GDM1 (cell line): ENCODE results near the gene CHST6.
"Not testable (repeated sequence)": the region's sequence is repeated elsewhere in the genome, so short reads cannot be mapped to it uniquely, and the experiment has no call there.

Source experiments
- DNase-seq: peaks from one replicate; lab custom pipeline; 2025; lab: John Stamatoyannopoulos, UW

The CHST6 gene

GRCh38 chr16:75433732-75434413 is 61.4 kb downstream of the CHST6 start:
- peak; percentile 58 for DNase-seq

- DNase-seq = peak; percentile 71
Observed at GRCh38 chr16:75432828-75433731, 62.2 kb downstream of the CHST6 start, which contains the start of gene CFDP1. TSS of gene CFDP1 (minus strand) at chr16:75433503. CDS start at chr16:75433352, 151 bp downstream.

DNA sequence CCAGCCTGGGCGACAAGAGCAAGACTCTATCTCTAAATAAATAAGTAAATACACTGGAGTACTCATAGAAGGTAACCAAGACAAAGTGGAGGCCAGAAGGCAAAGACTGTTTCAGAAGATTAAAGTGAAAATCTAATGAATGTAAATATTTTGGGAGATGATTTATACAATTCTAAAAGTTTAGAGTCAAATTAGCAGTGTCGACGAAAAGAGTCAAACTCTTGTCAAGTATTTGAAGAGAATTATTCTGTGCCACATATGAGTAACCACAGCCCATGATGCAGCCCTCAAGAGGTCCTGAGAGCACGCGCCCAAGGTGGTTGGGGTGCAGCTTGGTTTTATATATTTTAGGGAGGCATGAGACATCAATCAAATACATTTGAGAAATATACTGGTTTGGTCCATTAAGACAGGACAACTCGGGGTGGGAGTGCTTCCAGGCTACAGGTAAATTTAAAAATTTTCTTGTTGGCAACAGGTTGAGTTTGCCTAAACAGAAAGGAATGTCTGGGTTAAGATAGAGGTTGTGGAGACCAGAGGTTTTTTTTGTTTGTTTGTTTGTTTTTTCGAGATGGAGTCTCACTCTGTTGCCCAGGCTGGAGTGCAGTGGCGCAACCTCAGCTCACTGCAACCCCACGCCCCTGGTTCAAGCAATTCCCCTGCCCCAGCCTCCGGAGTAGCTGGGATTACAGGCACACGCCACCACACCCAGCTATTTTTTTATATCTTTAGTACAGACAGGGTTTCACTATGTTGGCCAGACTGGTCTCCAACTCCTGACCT is 65.4 kb downstream of the CHST6 start:
- no peak for DNase-seq

DNA sequence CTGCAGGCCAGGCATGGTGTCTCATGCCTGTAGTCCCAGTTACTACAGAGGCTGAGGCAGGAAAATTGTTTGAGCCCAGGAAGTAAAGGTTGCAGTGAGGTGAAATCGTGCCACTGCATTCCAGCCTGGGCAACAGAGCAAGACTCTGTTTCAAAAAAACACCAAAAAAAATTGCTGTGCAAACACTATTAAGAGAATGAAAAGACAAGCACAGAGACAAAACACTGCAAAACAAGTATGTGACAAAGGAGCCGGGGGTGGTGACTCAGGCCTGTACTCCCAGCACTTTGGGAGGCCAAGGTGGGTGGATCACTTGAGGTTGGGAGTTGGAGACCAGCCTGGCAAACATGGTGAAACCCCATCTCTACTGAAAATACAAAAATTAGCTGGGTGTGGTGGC is 68.7 kb downstream of the CHST6 start:
- not testable (repeated sequence) for DNase-seq

DNA sequence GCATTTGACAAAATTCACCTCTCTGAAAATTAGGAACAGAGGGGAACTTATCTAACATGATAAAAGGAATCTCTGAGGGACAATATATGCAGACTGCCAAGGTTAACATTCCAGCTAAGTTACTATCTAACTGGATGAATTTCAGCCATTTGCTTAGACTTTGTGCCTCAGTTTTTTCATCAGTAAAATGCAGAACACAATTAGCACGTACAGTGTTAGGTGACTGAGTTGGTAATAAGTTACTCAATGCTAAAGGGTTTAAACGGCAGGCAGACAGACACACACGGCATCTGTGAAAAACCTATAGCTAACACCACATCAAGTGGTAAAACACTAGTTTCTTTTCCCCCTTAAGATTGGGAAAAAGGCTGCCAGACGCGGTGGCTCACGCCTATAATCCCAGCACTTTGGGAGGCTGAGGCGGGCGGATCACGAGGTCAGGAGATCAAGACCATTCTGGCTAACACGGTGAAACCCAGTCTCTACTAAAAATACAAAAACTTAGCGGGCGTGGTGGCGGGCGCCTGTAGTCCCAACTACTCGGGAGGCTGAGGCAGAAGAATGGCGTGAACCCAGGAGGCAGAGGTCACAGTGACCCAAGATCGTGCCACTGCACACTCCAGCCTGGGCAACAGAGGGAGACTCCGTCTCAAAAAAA is 71.0 kb downstream of the CHST6 start:
- DNase-seq = not testable (repeated sequence)

- no peak for DNase-seq
Observed at GRCh38 chr16:75423723-75424104, 71.5 kb downstream of the CHST6 start.
